Measurements from ENCODE around the gene ST13. TPM values are rescaled to one million over a fixed set of nuclear protein-coding genes. Genes with fewer than 3 reads are reported as not detected.

Gene ST13
- total RNA-seq, 4 donors from 2014 or later: 139 to 285 (median 189) TPM

DNA sequence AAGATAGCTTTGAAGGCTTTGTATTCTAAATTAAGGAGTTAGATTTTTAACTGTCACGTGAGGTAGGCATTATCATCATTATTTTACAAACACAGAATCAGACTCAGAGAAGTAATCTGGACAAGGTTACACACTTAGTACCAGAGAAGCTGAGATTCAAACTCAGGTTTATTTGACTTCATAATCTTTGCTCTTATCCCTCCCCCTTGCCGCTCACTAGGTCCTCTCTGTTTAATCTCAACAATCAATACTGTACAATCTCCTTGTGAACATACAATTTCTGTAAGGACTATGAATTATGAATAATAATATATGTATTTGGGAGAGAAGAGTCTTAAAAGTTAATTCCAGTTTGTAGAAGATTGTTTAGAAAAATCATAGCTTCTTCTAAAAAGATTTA lies 10.7 kb upstream of the ST13 start:
- no peak overlapping the region for H3K4me3 ChIP-seq
- no peaks in the 10 kb centered on the region for H3K4me1 ChIP-seq
- no peak overlapping the region for H3K27ac ChIP-seq
- no peaks in the 10 kb centered on the region for H3K36me3 ChIP-seq
- H3K27me3 ChIP-seq: no peaks in the 10 kb centered on the region
- no peaks in the 10 kb centered on the region for H3K9me3 ChIP-seq
- intact Hi-C loops (cut with DNase I; ENCODE audit: low total_unique reads): no loop called here
- no peak for DNase-seq
- TF ChIP-seq POLR2A (IDR thresholded peaks at IDR 0.05) (no peak), CTCF (IDR thresholded peaks at IDR 0.05) (no peak)

GRCh38 chr22:40862537-40862936 lies 6.1 kb upstream of the ST13 start:
- Histone ChIP-seq H3K36me3 (no peaks in the 10 kb centered on the region), H3K27me3 (no peaks in the 10 kb centered on the region), H3K27ac (no peak overlapping the region), H3K4me1 (no peaks in the 10 kb centered on the region), H3K4me3 (no peak overlapping the region), H3K9me3 (no peaks in the 10 kb centered on the region)
- no peak for DNase-seq
- intact Hi-C loops (cut with DNase I; ENCODE audit: low total_unique reads): no loop called here
- TF ChIP-seq CTCF (IDR thresholded peaks at IDR 0.05): no peak
- no peak for TF ChIP-seq POLR2A (IDR thresholded peaks at IDR 0.05)

DNA sequence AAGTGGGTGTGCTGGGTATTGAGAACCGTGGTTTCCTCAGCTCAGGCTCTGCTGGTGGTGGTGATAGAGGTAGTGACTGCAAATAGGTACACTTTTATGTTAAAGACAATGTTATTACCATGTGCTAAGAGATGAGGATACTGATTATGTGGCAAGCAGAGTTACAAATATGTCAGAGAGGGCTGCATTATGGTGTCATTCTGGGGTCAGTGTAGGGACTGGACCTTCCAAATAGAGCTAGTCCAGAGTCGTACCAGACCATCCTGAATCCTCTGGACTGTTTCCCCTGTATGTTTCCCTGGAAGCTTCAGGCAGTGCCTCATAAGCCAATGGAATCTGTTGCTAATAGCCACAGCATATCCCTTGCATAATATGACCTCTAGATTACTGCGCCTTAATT lies 5.6 kb upstream of the ST13 start, which contains the start of gene DNAJB7:
Gene DNAJB7, minus strand, starts transcription at position 101 of the 400 bp plus-strand sequence. CDS start 119 bp downstream, outside the sequence.
- H3K27me3 ChIP-seq: no peaks in the 10 kb centered on the region

DNA sequence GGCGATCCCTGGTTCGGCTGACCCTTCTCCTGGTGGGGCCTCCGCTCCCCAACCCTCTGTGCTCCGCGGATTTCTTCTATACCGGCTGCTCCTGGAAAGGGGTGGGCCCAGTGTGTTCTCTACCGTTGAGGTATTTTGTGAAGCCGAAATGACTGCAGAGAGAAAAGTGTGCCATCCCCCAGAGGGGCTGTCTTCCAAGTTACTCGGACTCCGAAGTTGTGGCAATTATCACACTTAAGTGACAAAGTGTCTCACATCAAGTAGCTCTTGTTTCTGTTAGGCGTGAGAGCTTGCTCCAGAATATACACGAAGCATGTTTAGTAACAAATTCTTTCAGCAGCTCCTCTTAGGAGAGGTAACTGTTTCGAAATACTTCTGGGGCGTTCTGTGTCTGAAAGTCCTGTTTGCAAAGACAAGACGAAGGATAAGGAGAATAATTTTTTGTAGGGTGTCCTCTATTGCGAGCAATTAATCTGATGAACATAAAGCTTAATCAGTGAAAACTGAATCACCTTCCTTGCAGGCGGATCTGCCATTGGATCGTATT lies 943 bp upstream of the ST13 start:
- TF ChIP-seq CTCF (IDR thresholded peaks at IDR 0.05) (no peak), POLR2A (IDR thresholded peaks at IDR 0.05) (no peak)
- H3K4me3 ChIP-seq: peak overlapping the region; percentile 85 to 99
- H3K9me3 ChIP-seq: no peaks in the 10 kb centered on the region
- H3K36me3 ChIP-seq: no peaks in the 10 kb centered on the region
- H3K27ac ChIP-seq: peak overlapping the region; percentile 96 to 99
- intact Hi-C loops (cut with DNase I; ENCODE audit: low total_unique reads): no loop called here
- H3K4me1 ChIP-seq: no peaks in the 10 kb centered on the region
- no peaks in the 10 kb centered on the region for H3K27me3 ChIP-seq
- DNase-seq: no peak

More for the DNA sequence above, 5.6 kb upstream of the ST13 start, which contains the start of gene DNAJB7:
- no peak within 1 kb of the TSS for H3K27ac ChIP-seq
- no peaks in the 10 kb centered on the region for H3K4me1 ChIP-seq
- no peaks in the 10 kb centered on the region for H3K36me3 ChIP-seq
- no peak for DNase-seq
- no peak within 1 kb of the TSS for H3K4me3 ChIP-seq
- no peaks in the 10 kb centered on the region for H3K9me3 ChIP-seq
- no peak for TF ChIP-seq CTCF (IDR thresholded peaks at IDR 0.05)
- TF ChIP-seq POLR2A (IDR thresholded peaks at IDR 0.05): no peak
- intact Hi-C loops (cut with DNase I; ENCODE audit: low total_unique reads): no loop called here

- TF ChIP-seq CTCF (IDR thresholded peaks at IDR 0.05) (no peak), POLR2A (IDR thresholded peaks at IDR 0.05) (no peak)
- peak overlapping the region; percentile 96 to 99 for H3K27ac ChIP-seq
- peak overlapping the region; percentile 85 to 99 for H3K4me3 ChIP-seq
- no peaks in the 10 kb centered on the region for H3K4me1 ChIP-seq
- intact Hi-C loops (cut with DNase I; ENCODE audit: low total_unique reads): no loop called here
- no peaks in the 10 kb centered on the region for H3K36me3 ChIP-seq
- H3K27me3 ChIP-seq: no peaks in the 10 kb centered on the region
- H3K9me3 ChIP-seq: no peaks in the 10 kb centered on the region
- no peak for DNase-seq
Observed at GRCh38 chr22:40855979-40856512, 393 bp downstream of the ST13 start.
